ENCODE data around the gene TNFRSF1A. TPM values are rescaled to one million over a fixed set of nuclear protein-coding genes. Genes with fewer than 3 reads are reported as not detected.

TNFRSF1A gene
- total and polyA plus RNA-seq, 7 donors, result 38.8 to 224 (median 117) TPM

DNA sequence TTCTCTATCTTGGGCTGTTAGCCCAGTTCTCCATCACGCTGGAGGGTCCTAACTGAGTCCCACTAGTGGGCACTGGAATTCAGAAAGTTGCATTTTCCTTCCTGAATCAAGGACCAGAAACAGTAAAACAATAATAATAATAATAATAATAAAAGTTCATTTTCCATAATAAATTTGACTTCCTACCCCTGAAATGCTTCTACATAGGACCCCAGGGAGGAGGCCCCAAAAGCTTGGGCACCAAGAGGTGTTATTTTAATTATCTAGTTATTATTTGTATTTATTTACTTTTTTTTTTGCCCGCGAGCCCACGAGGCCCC is 21.1 kb upstream of the TNFRSF1A start:
- Histone ChIP-seq H3K9me3 (no peaks in the 10 kb centered on the region), H3K36me3 (ENCODE audit: insufficient read depth in 1 of 2, low read depth in 1 of 2) (no peaks in the 10 kb centered on the region), H3K27me3 (ENCODE audit: insufficient read depth in 3 of 3, low read length in 2 of 3) (no peaks in the 10 kb centered on the region), H3K4me1 (peaks cover 16% of the 10 kb centered on the region), H3K27ac (peak overlapping the region; percentile 83), H3K4me3 (peak overlapping the region; percentile 70)
- ATAC-seq (no peak), DNase-seq (no peak)
- intact Hi-C loops (cut with DNase I), result no loop called here
- 17 to 20% (median 19%) methylated on average over 4 of the region's 4 CpGs for WGBS, 3 donors
- TF ChIP-seq, protein P1, sequence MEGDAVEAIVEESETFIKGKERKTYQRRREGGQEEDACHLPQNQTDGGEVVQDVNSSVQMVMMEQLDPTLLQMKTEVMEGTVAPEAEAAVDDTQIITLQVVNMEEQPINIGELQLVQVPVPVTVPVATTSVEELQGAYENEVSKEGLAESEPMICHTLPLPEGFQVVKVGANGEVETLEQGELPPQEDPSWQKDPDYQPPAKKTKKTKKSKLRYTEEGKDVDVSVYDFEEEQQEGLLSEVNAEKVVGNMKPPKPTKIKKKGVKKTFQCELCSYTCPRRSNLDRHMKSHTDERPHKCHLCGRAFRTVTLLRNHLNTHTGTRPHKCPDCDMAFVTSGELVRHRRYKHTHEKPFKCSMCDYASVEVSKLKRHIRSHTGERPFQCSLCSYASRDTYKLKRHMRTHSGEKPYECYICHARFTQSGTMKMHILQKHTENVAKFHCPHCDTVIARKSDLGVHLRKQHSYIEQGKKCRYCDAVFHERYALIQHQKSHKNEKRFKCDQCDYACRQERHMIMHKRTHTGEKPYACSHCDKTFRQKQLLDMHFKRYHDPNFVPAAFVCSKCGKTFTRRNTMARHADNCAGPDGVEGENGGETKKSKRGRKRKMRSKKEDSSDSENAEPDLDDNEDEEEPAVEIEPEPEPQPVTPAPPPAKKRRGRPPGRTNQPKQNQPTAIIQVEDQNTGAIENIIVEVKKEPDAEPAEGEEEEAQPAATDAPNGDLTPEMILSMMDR (IDR thresholded peaks at IDR 0.05), result no peak

DNA sequence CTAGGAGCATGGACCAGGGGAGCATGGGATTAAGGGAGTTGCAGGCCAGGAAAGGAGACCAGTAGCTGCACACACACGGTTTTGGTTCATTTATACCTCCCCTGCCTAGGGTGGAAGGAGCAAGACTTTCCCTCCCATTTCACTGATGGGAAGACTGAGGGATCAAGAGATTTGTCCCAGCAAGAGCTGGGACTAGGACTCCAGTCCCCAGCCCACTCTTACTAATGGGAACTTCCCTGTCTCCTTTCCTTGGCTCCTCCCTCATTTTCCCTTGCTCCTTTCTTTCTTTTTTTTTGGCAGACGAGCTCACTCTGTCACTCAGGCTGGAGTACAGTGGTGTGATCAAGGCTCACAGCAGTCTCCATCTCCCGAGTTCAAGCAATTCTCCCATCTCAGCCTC is 20.5 kb upstream of the TNFRSF1A start:
- ATAC-seq, result no peak
- H3K36me3 ChIP-seq (ENCODE audit: insufficient read depth in 1 of 2, low read depth in 1 of 2), result no peaks in the 10 kb centered on the region
- peak overlapping the region; percentile 83 for H3K27ac ChIP-seq
- H3K4me3 ChIP-seq, result no peak overlapping the region
- peaks cover 17% of the 10 kb centered on the region for H3K4me1 ChIP-seq
- TF ChIP-seq, protein P1 (IDR thresholded peaks at IDR 0.05), result no peak
- no peaks in the 10 kb centered on the region for H3K9me3 ChIP-seq
- 80 to 85% (median 84%) methylated on average over 3 of the region's 3 CpGs for WGBS, 3 donors
- intact Hi-C loops (cut with DNase I), result no loop called here
- peak in 1 of 2 donors; percentile 0 for DNase-seq
- no peaks in the 10 kb centered on the region for H3K27me3 ChIP-seq (ENCODE audit: insufficient read depth in 3 of 3, low read length in 2 of 3)

DNA sequence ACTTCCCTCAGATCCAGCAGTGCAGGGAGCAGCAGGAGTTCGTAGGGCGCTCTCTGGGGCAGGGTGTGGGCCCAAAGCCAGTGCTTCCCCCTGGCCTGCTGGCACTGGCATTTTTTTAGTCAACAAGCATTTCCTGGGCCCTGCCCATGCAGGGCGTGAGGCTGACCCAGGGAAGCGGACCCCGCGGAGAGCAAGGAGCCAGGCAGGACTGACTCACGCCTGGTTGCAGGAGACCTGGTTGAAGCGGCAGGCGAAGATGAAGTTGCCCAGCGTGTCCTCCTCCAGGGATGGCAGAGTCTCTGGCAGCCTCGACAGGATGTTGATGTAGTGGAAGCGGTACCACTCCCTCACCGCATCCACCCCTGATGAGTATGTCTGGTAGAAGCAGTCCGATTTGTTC is 20.0 kb upstream of the TNFRSF1A start:
- DNase-seq, result peak in 1 of 2 donors; percentile 62
- Histone ChIP-seq H3K9me3 (no peaks in the 10 kb centered on the region), H3K27me3 (ENCODE audit: insufficient read depth in 3 of 3, low read length in 2 of 3) (no peaks in the 10 kb centered on the region), H3K4me1 (peaks cover 23% of the 10 kb centered on the region), H3K4me3 (no peak overlapping the region), H3K36me3 (ENCODE audit: insufficient read depth in 1 of 2, low read depth in 1 of 2) (no peaks in the 10 kb centered on the region), H3K27ac (peak overlapping the region; percentile 60)
- 83 to 91% (median 88%) methylated on average over 14 of the region's 14 CpGs for WGBS, 3 donors
- TF ChIP-seq, protein P1 (IDR thresholded peaks at IDR 0.05), result no peak
- no peak for ATAC-seq
- intact Hi-C loops (cut with DNase I), result no loop called here

DNA sequence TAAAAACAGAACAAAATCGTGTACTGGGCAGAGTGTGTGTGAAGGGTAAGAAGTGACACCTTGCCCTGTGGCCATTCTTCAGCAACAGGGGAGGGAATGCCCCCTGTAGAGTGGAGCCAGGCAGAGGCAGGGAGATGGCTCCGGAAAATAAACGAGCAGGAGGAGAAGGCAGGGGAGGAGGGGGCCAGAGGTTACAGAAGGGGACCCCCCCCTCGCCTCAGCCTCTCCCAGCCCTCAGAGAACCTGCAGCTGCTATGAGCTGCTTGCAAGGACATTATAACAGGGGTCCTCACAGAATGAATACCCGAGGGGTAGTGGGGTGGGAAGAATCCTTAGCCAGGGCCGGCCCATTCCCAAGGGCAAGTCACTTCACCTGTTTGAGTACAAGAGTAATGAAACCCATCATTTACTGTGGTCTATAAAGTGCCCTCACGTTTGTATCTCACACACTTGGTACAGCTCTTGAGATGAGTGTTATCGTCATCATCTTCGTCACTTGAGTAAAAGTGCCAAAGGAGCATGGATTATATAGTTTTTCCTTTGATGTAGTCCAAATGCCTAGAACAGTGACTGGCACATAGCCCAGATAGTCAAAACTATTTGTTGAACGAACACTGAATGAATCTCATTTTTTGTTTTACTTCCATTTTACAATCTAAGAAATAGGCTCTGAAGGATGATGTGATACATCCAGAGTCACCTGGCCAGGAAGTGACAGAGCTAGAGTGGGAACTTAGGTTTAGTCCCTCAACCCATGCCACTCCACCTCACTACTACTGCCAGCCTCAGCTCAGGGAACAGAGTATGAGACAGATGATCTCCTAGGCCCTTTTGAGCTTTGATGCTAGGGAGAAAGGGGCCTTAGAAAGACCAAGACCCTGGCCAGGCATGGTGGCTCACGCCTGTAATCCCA is 19.0 kb upstream of the TNFRSF1A start:
- no peak for DNase-seq
- Histone ChIP-seq H3K27ac (peak overlapping the region; percentile 60), H3K9me3 (no peaks in the 10 kb centered on the region), H3K4me1 (peaks cover 26% of the 10 kb centered on the region), H3K36me3 (ENCODE audit: insufficient read depth in 1 of 2, low read depth in 1 of 2) (no peaks in the 10 kb centered on the region), H3K4me3 (no peak overlapping the region), H3K27me3 (ENCODE audit: insufficient read depth in 3 of 3, low read length in 2 of 3) (no peaks in the 10 kb centered on the region)
- 67 to 78% (median 68%) methylated on average over 11 of the region's 11 CpGs for WGBS, 3 donors
- TF ChIP-seq, protein P1 (IDR thresholded peaks at IDR 0.05), result no peak
- intact Hi-C loops (cut with DNase I), result no loop called here
- no peak for ATAC-seq

All from psoas muscle (tissue), 8 donors.